ENCODE measurements around the gene WDR3. TPM values are rescaled to one million over a fixed set of nuclear protein-coding genes. Genes with fewer than 3 reads are reported as not detected.

Gene WDR3
- total RNA-seq, 1 experiment from 2014 or later = 70.5 TPM

DNA sequence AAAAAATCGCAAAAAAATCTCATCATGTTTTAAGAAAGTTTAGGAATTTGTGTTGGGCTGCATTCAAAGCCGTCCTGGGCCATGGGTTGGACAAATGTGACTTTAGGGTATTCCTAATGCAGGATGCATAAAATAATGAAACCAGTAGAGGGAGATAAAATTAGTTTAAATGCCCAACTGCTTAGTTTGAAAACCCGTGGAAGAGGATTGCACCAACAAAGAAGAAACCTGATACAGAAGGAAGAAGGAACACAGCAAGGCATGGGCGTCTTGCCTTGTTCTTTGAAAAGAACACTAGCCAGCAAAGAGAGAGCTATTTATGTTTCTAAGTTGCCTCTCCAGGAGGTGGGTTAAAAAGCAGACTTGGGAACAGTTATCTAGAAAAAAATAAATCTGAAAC is 37.9 kb downstream of the WDR3 start:
- CTCF ChIA-PET = no interaction called here

DNA sequence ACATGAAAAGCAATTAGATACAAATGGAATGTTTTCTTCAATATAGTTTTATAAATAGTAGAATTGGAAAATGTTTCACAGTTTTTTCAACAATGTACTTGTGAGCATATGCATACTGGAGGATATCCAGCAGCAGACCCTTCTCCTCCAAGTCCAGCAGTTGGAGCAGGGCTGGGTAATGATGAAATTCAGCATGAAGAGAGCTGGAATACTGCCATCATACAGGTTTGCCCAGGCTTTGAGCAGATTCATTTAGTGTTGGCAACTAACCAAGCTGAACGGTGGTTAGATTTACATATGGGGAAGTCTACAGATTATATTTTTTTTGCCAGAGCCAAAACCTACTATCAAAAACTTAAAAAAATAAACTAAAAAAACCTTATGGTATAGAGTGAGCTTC is 38.3 kb downstream of the WDR3 start:
- H3K4me2 ChIP-seq (ENCODE audit: low read length) = no peak overlapping the region

More for the DNA sequence above, 37.9 kb downstream of the WDR3 start:
- Histone ChIP-seq H4K20me1 (ENCODE audit: insufficient read depth) (no peaks in the 10 kb centered on the region), H3K9me3 (ENCODE audit: control insufficient read depth in 1 of 2, insufficient read depth in 1 of 2, low read depth in 1 of 2, low read length in 2 of 2) (no peaks in the 10 kb centered on the region), H3K79me2 (ENCODE audit: insufficient read depth, low read length) (no peaks in the 10 kb centered on the region), H3K4me2 (ENCODE audit: low read length) (no peak overlapping the region), H3K4me1 (ENCODE audit: control insufficient read depth in 1 of 2, insufficient read depth in 2 of 2, low read length in 2 of 2) (no peaks in the 10 kb centered on the region), H3K9ac (ENCODE audit: low read length) (no peak overlapping the region), H3K9me2 (ENCODE audit: insufficient read depth) (no peaks in the 10 kb centered on the region), H3K27me3 (ENCODE audit: insufficient read depth, low read length) (no peaks in the 10 kb centered on the region), H3K4me3 (replicated peaks in 1 of 2; ENCODE audit: low read depth in 1 of 2, low read length in 2 of 2) (no peak overlapping the region), H3K27ac (ENCODE audit: low read depth, low read length) (no peak overlapping the region), H3K36me3 (ENCODE audit: control insufficient read depth in 1 of 2, insufficient read depth in 2 of 2, low read length in 2 of 2) (0 out of 4 replicates have a peak, but pooled peaks cover 0 to 2% of the 10 kb centered on the region in 2 experiments), H2AFZ (ENCODE audit: low read depth, low read length, poor library complexity, severe bottlenecking) (no peak overlapping the region)
- BruUV-seq (replicated peaks) = no TSS peak
- POLR2A ChIA-PET = no interaction called here
- intact Hi-C loops (cut with micrococcal nuclease) = no loop called here
- ATAC-seq (peak; percentile 55), DNase-seq (ENCODE audit: low read depth, low spot score) (no peak)
- RAD21 ChIA-PET (ENCODE audit: low non-redundant PET in 1 of 2, low total read pairs in 2 of 2, uncharacterized antibody in 2 of 2, unreplicated experiment in 2 of 2) = no interaction called here
- TF ChIP-seq SRF (IDR thresholded peaks at IDR 0.05; ENCODE audit: low read depth) (no peak), MAX (IDR thresholded peaks at IDR 0.05) (no peak), CEBPB (IDR thresholded peaks at IDR 0.05; ENCODE audit: low read depth) (no peak), YY1 (IDR thresholded peaks at IDR 0.05; ENCODE audit: extremely low read depth, insufficient replicate concordance, low read depth, low read length) (no peak), RAD21 (IDR thresholded peaks at IDR 0.05; ENCODE audit: low read depth) (no peak)
- TF ChIP-seq, protein P1, sequence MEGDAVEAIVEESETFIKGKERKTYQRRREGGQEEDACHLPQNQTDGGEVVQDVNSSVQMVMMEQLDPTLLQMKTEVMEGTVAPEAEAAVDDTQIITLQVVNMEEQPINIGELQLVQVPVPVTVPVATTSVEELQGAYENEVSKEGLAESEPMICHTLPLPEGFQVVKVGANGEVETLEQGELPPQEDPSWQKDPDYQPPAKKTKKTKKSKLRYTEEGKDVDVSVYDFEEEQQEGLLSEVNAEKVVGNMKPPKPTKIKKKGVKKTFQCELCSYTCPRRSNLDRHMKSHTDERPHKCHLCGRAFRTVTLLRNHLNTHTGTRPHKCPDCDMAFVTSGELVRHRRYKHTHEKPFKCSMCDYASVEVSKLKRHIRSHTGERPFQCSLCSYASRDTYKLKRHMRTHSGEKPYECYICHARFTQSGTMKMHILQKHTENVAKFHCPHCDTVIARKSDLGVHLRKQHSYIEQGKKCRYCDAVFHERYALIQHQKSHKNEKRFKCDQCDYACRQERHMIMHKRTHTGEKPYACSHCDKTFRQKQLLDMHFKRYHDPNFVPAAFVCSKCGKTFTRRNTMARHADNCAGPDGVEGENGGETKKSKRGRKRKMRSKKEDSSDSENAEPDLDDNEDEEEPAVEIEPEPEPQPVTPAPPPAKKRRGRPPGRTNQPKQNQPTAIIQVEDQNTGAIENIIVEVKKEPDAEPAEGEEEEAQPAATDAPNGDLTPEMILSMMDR (IDR thresholded peaks at IDR 0.05 in 2 of 3, conservative IDR thresholded peaks at IDR 0.05 in 1 of 3; ENCODE audit: borderline replicate concordance in 1 of 3, insufficient read depth in 1 of 3, low read depth in 2 of 3, low read length in 2 of 3) = peak in 1 of 3 experiments; percentile 27; a peak in 1 of 6 replicates

More for the DNA sequence above, 38.3 kb downstream of the WDR3 start:
- Histone ChIP-seq H3K9me3 (ENCODE audit: control insufficient read depth in 1 of 2, insufficient read depth in 1 of 2, low read depth in 1 of 2, low read length in 2 of 2) (no peaks in the 10 kb centered on the region), H3K36me3 (ENCODE audit: control insufficient read depth in 1 of 2, insufficient read depth in 2 of 2, low read length in 2 of 2) (0 out of 4 replicates have a peak, but pooled peaks cover 0 to 2% of the 10 kb centered on the region in 2 experiments), H3K27me3 (ENCODE audit: insufficient read depth, low read length) (no peaks in the 10 kb centered on the region), H3K27ac (ENCODE audit: low read depth, low read length) (no peak overlapping the region), H3K4me3 (replicated peaks in 1 of 2; ENCODE audit: low read depth in 1 of 2, low read length in 2 of 2) (no peak overlapping the region), H3K79me2 (ENCODE audit: insufficient read depth, low read length) (no peaks in the 10 kb centered on the region), H3K9me2 (ENCODE audit: insufficient read depth) (no peaks in the 10 kb centered on the region), H2AFZ (ENCODE audit: low read depth, low read length, poor library complexity, severe bottlenecking) (no peak overlapping the region), H3K4me1 (ENCODE audit: control insufficient read depth in 1 of 2, insufficient read depth in 2 of 2, low read length in 2 of 2) (no peaks in the 10 kb centered on the region), H3K9ac (ENCODE audit: low read length) (no peak overlapping the region), H4K20me1 (ENCODE audit: insufficient read depth) (no peaks in the 10 kb centered on the region)
- no TSS peak for BruUV-seq (replicated peaks)
- ChIA-PET RAD21 (ENCODE audit: low non-redundant PET in 1 of 2, low total read pairs in 2 of 2, uncharacterized antibody in 2 of 2, unreplicated experiment in 2 of 2) (no interaction called here), POLR2A (no interaction called here), CTCF (no interaction called here)
- intact Hi-C loops (cut with micrococcal nuclease) = no loop called here
- TF ChIP-seq ZBTB33 (IDR thresholded peaks at IDR 0.05; ENCODE audit: extremely low read depth, insufficient replicate concordance, low read length) (no peak), SIN3A (IDR thresholded peaks at IDR 0.05; ENCODE audit: low read depth) (no peak), MAX (IDR thresholded peaks at IDR 0.05) (no peak), SRF (IDR thresholded peaks at IDR 0.05; ENCODE audit: low read depth) (no peak), ELF1 (IDR thresholded peaks at IDR 0.05; ENCODE audit: borderline replicate concordance, low read depth) (no peak), POLR2AphosphoS5 (IDR thresholded peaks at IDR 0.05; ENCODE audit: low read depth, low read length) (no peak)
- DNase-seq (ENCODE audit: low read depth, low spot score) (no peak), ATAC-seq (no peak)
